Amniotic stem cell (primary cell): ENCODE data around the gene TLCD3B.
"Not testable (repeated sequence)": the region's sequence is repeated elsewhere in the genome, so short reads cannot be mapped to it uniquely, and the experiment has no call there.

Experiments
- DNase-seq: peaks from one replicate; lab custom pipeline; 2025; lab: John Stamatoyannopoulos, UW

The TLCD3B gene

GRCh38 chr16:30060836-30061554, 29.9 kb upstream of the TLCD3B start:
- no peak for DNase-seq

GRCh38 chr16:30060346-30060745, 29.3 kb upstream of the TLCD3B start:
- no peak for DNase-seq

- DNase-seq, result no peak
Measured at GRCh38 chr16:30054959-30055553, 24.0 kb upstream of the TLCD3B start.

GRCh38 chr16:30054451-30054850, 23.4 kb upstream of the TLCD3B start:
- DNase-seq, result no peak

- DNase-seq, result no peak
Measured at GRCh38 chr16:30053376-30054015, 22.4 kb upstream of the TLCD3B start.

- DNase-seq, result peak; percentile 76
Measured at GRCh38 chr16:30052671-30053372, 21.8 kb upstream of the TLCD3B start.

- DNase-seq, result no peak
Measured at GRCh38 chr16:30051518-30051917, 20.4 kb upstream of the TLCD3B start.

- no peak for DNase-seq
Measured at GRCh38 chr16:30049871-30050270, 18.8 kb upstream of the TLCD3B start.

GRCh38 chr16:30046588-30046987, 15.5 kb upstream of the TLCD3B start:
- no peak for DNase-seq

- DNase-seq, result no peak
Measured at GRCh38 chr16:30046178-30046577, 15.1 kb upstream of the TLCD3B start.

- no peak for DNase-seq
Measured at GRCh38 chr16:30041841-30042240, 10.8 kb upstream of the TLCD3B start.

GRCh38 chr16:30040690-30041089, 9.6 kb upstream of the TLCD3B start:
- not testable (repeated sequence) for DNase-seq

- no peak for DNase-seq
Measured at GRCh38 chr16:30040221-30040620, 9.2 kb upstream of the TLCD3B start.

- no peak for DNase-seq
Measured at GRCh38 chr16:30033270-30033669, 2.2 kb upstream of the TLCD3B start.

- DNase-seq, result no peak
Measured at GRCh38 chr16:30032083-30032819, 1.2 kb upstream of the TLCD3B start.

GRCh38 chr16:30031477-30031918, 427 bp upstream of the TLCD3B start:
- DNase-seq, result no peak

- DNase-seq, result no peak
Measured at GRCh38 chr16:30030011-30030685, 923 bp downstream of the TLCD3B start.

GRCh38 chr16:30028438-30029076, 2.5 kb downstream of the TLCD3B start:
- DNase-seq, result no peak

- no peak for DNase-seq
Measured at GRCh38 chr16:30027588-30028437, 3.3 kb downstream of the TLCD3B start.

GRCh38 chr16:30026449-30026848, 4.6 kb downstream of the TLCD3B start:
- DNase-seq, result no peak
